Transverse colon (tissue), 4 donors: ENCODE data around the gene GLI3. TPM values are rescaled to one million over a fixed set of nuclear protein-coding genes. Genes with fewer than 3 reads are reported as not detected.

Source experiments
- DNase-seq: peaks from one replicate; pipeline ENCODE4 v3.0.0-alpha.2; 2019
- H3K27ac ChIP-seq, 4 donors: fragments of 200-600 bp; sonication (generic); 2 replicates each; pipeline ENCODE4 v1.5.1; 2016 to 2018; ENCODE audit warnings: inconsistent platforms in 4 of 4
- H3K27me3 ChIP-seq: fragments of 200-600 bp; sonication (generic); 2 replicates; pipeline ENCODE4 v1.5.1; 2017; ENCODE audit warnings: inconsistent platforms
- H3K36me3 ChIP-seq, 4 donors: fragments of 200-600 bp; sonication (generic); 2 replicates each; pipeline ENCODE4 v1.5.1; 2017 to 2019; ENCODE audit warnings: inconsistent platforms in 4 of 4
- H3K4me1 ChIP-seq, 4 donors: fragments of 200-600 bp; sonication (generic); 2 replicates each; pipeline ENCODE4 v1.5.1; 2017 to 2020; ENCODE audit warnings: inconsistent platforms in 4 of 4
- H3K4me3 ChIP-seq, 4 donors: fragments of 200-600 bp; sonication (generic); 1 replicate in 1 of 4; 2 replicates in 3 of 4; pipeline versions ENCODE4 v1.5.1 to v1.6.1; 2017 to 2019; ENCODE audit warnings: inconsistent platforms in 4 of 4
- H3K9me3 ChIP-seq, 2 donors: fragments of 200-600 bp; sonication (generic); 2 replicates each; pipeline ENCODE4 v1.5.1; 2017 to 2019; ENCODE audit warnings: inconsistent platforms in 2 of 2
- CTCF ChIP-seq, 5 experiments: fragments of 200-600 bp in 3 of 5; fragments of 450-650 bp in 2 of 5; sonication (generic) in 3 of 5; IDR thresholded peaks; 1 replicate in 2 of 5; 2 replicates in 3 of 5; pipeline ENCODE4 v1.5.1; 2016 to 2017; ENCODE audit warnings: antibody characterized with exemption in 5 of 5, inconsistent platforms in 3 of 5, mild to moderate bottlenecking in 2 of 5, moderate library complexity in 1 of 5
- EP300 ChIP-seq: sonication (generic); formaldehyde crosslinking; IDR thresholded peaks from one replicate; pipeline ENCODE4 v1.6.1; 2017; ENCODE audit warnings: antibody characterized with exemption, low read depth
- POLR2A ChIP-seq: fragments of 450-650 bp; IDR thresholded peaks from one replicate; pipeline ENCODE4 v1.6.1; 2016; ENCODE audit warnings: antibody characterized with exemption, mild to moderate bottlenecking, moderate library complexity
- POLR2AphosphoS5 ChIP-seq, 3 donors: sonication (generic); formaldehyde crosslinking; IDR thresholded peaks; one replicate each; pipeline ENCODE4 v1.6.1; 2016; ENCODE audit warnings: antibody characterized with exemption in 3 of 3
- WGBS, 2 donors: methylation state at CpG; one replicate each; pipeline ENCODE4 v1.1.5; 2018; ENCODE audit warnings: low coverage in 1 of 2; 5-methylcytosine and 5-hydroxymethylcytosine counted together
- in situ Hi-C, 4 donors: fragments of 200-750 bp; cut with MboI; loops; one replicate each; pipeline versions ENCODE4 v1.15.0 to v1.15.1; 2017; ENCODE audit warnings: low sequenced_read_pairs in 3 of 4, low pct_ligation_motif_present in 1 of 4, low pct_unique_long_range_greater_than_20kb in 1 of 4
- intact Hi-C: fragments of 100-400 bp; cut with DNase I; formaldehyde crosslinking; loops from one replicate; pipeline ENCODE4 v1.15.1; 2023; ENCODE audit warnings: low total_unique reads
- total RNA-seq, 4 donors: library from RNA; depleted of rRNA; stranded (reverse); fragments of >200 nt; gene quantifications; one replicate each; pipeline ENCODE4 v1.1.0, GENCODE V29; 2016

Gene GLI3
- total RNA-seq, 4 donors from 2014 or later = 3.7 to 41.1 (median 5.3) TPM

GRCh38 chr7:42143711-42144600 is 93.1 kb downstream of the GLI3 start:
- Histone ChIP-seq H3K9me3 (no peaks in the 10 kb centered on the region), H3K4me1 (peaks cover 0 to 9% (median 0%) of the 10 kb centered on the region in 4 donors), H3K36me3 (no peaks in the 10 kb centered on the region), H3K4me3 (no peak overlapping the region), H3K27ac (peak overlapping the region in 1 of 4 donors; percentile 3), H3K27me3 (no peaks in the 10 kb centered on the region)
- TF ChIP-seq POLR2AphosphoS5 (IDR thresholded peaks at IDR 0.05) (no peak), EP300 (no peak), POLR2A (no peak), CTCF (IDR thresholded peaks at IDR 0.05) (no peak)
- intact Hi-C loops (no loop called here), in situ Hi-C loops (no loop called here)
- no peak for DNase-seq
- WGBS, 2 donors = 80 to 82% methylated on average over 10 to 14 of the region's 14 CpGs

GRCh38 chr7:42142089-42142488 is 94.9 kb downstream of the GLI3 start:
- DNase-seq = no peak
- no peak for TF ChIP-seq POLR2AphosphoS5 (IDR thresholded peaks at IDR 0.05)
- no peak for TF ChIP-seq CTCF (IDR thresholded peaks at IDR 0.05)
- TF ChIP-seq POLR2A = no peak
- TF ChIP-seq EP300 = no peak
- no peak overlapping the region for H3K27ac ChIP-seq
- 90 to 95% methylated on average over 4 of the region's 4 CpGs for WGBS, 2 donors
- no peaks in the 10 kb centered on the region for H3K36me3 ChIP-seq
- H3K4me1 ChIP-seq = peaks cover 0 to 9% (median 0%) of the 10 kb centered on the region in 4 donors
- no peaks in the 10 kb centered on the region for H3K27me3 ChIP-seq
- intact Hi-C loops (no loop called here), in situ Hi-C loops (no loop called here)
- no peak overlapping the region for H3K4me3 ChIP-seq
- no peaks in the 10 kb centered on the region for H3K9me3 ChIP-seq

- H3K27ac ChIP-seq = no peak overlapping the region
- intact Hi-C loops (no loop called here), in situ Hi-C loops (no loop called here)
- peaks cover 0 to 14% (median 0%) of the 10 kb centered on the region in 4 donors for H3K4me1 ChIP-seq
- DNase-seq = no peak
- H3K9me3 ChIP-seq = no peaks in the 10 kb centered on the region
- no peak for TF ChIP-seq CTCF (IDR thresholded peaks at IDR 0.05)
- no peak for TF ChIP-seq EP300
- TF ChIP-seq POLR2A = no peak
- TF ChIP-seq POLR2AphosphoS5 (IDR thresholded peaks at IDR 0.05) = no peak
- H3K27me3 ChIP-seq = no peaks in the 10 kb centered on the region
- WGBS, 2 donors = 93% methylated on average over 4 of the region's 4 CpGs
- H3K36me3 ChIP-seq = no peaks in the 10 kb centered on the region
- no peak overlapping the region for H3K4me3 ChIP-seq
These were observed 97.3 kb downstream of the GLI3 start for GRCh38 chr7:42139751-42140150.

- H3K27me3 ChIP-seq = no peaks in the 10 kb centered on the region
- no peaks in the 10 kb centered on the region for H3K36me3 ChIP-seq
- TF ChIP-seq POLR2A (no peak), CTCF (IDR thresholded peaks at IDR 0.05) (no peak), EP300 (no peak), POLR2AphosphoS5 (IDR thresholded peaks at IDR 0.05) (no peak)
- H3K4me3 ChIP-seq = no peak overlapping the region
- in situ Hi-C loops (no loop called here), intact Hi-C loops (no loop called here)
- no peaks in the 10 kb centered on the region for H3K9me3 ChIP-seq
- WGBS, 2 donors = 60 to 89% methylated on average over 1 to 6 of the region's 6 CpGs
- peaks cover 0 to 8% (median 0%) of the 10 kb centered on the region in 4 donors for H3K4me1 ChIP-seq
- H3K27ac ChIP-seq = no peak overlapping the region
- no peak for DNase-seq
These were observed 98.3 kb downstream of the GLI3 start for GRCh38 chr7:42138691-42139090.
